Measurements from ENCODE around the gene VPS9D1.

DNA sequence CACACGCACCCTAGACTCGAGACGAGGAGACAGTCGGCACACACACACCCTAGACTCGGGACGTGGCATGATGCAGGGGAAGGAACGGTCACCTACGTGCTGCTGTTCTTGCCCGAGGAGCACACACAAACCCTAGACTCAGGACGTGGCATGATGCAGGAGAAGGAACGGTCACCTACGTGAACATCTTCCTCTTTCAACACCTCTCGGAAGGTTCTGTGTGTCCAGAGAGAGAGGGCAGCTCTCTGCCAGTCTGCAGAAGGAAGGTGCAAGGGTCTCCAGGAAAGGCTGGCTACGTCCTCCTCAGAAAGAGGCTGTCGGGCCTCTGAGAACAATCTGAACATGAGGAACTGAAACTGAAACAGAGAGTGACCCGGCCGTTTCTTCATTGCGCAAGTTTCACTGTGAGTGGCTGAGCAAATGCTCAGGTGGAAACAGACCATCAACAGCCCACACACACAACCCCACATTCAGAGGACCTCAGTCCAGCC lies 44.1 kb upstream of the VPS9D1 start:
- TF ChIP-seq, protein P1, sequence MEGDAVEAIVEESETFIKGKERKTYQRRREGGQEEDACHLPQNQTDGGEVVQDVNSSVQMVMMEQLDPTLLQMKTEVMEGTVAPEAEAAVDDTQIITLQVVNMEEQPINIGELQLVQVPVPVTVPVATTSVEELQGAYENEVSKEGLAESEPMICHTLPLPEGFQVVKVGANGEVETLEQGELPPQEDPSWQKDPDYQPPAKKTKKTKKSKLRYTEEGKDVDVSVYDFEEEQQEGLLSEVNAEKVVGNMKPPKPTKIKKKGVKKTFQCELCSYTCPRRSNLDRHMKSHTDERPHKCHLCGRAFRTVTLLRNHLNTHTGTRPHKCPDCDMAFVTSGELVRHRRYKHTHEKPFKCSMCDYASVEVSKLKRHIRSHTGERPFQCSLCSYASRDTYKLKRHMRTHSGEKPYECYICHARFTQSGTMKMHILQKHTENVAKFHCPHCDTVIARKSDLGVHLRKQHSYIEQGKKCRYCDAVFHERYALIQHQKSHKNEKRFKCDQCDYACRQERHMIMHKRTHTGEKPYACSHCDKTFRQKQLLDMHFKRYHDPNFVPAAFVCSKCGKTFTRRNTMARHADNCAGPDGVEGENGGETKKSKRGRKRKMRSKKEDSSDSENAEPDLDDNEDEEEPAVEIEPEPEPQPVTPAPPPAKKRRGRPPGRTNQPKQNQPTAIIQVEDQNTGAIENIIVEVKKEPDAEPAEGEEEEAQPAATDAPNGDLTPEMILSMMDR (IDR thresholded peaks at IDR 0.05) = no peak
- TF ChIP-seq POLR2A (IDR thresholded peaks at IDR 0.05) = no peak

Data from lower leg skin (tissue), 3 donors.